T-cell (primary cell): ENCODE data around the gene RGS21. TPM values are rescaled to one million over a fixed set of nuclear protein-coding genes. Genes with fewer than 3 reads are reported as not detected.
"Not testable (repeated sequence)": the region's sequence is repeated elsewhere in the genome, so short reads cannot be mapped to it uniquely, and the experiment has no call there.

Experiments
- ATAC-seq, 4 experiments: fragments of 200-7000 bp in 3 of 4; fragments of 150-1000 bp in 1 of 4; cut with Tn5 transposase; replicated peaks in 1 of 4; 1 replicate in 3 of 4; 2 replicates in 1 of 4; pipeline ENCODE4 v1.10.0; 2021; ENCODE audit warnings: moderate library complexity in 3 of 4, mild to moderate bottlenecking in 2 of 4, moderate number of reproducible peaks in 1 of 4
- CTCF ChIA-PET, 2 donors: fragments of 300-600 bp; sonication (Branson Sonifier 250); formaldehyde crosslinking; loops; one replicate each; lab custom pipeline; 2022; ENCODE audit warnings: antibody characterized with exemption in 2 of 2; lab: Charles Lee
- POLR2A ChIA-PET, 2 donors: fragments of 300-600 bp; sonication (Branson Sonifier 250); formaldehyde crosslinking; loops; one replicate each; lab custom pipeline; 2022; ENCODE audit warnings: antibody characterized with exemption in 2 of 2; lab: Charles Lee
- DNase-seq, 35 experiments: peaks; one replicate each; pipeline versions ENCODE4 v3.0.0 to v3.0.0-alpha.2; 2013 to 2023
- H3K27ac ChIP-seq: one replicate; pipeline ENCODE4 v1.5.1; 2013; ENCODE audit warnings: low read length
- H3K27me3 ChIP-seq, 2 experiments: replicated peaks in 1 of 2; 1 replicate in 1 of 2; 2 replicates in 1 of 2; pipeline versions ENCODE4 v1.6.1 to v1.7.0; 2013; ENCODE audit warnings: low read length in 1 of 2, mixed read lengths in 1 of 2; ENCODE audit not compliant: control insufficient read depth in 2 of 2, insufficient read depth in 2 of 2; ENCODE audit errors: extremely low read depth in 1 of 2
- H3K36me3 ChIP-seq, 2 donors: 1 replicate in 1 of 2; 2 replicates in 1 of 2; pipeline versions ENCODE4 v1.6.1 to v1.7.0; 2013; ENCODE audit warnings: low read length in 1 of 2; ENCODE audit not compliant: control insufficient read depth in 2 of 2, insufficient read depth in 1 of 2; ENCODE audit errors: extremely low read depth in 1 of 2
- H3K4me1 ChIP-seq, 2 experiments: 1 replicate in 1 of 2; 2 replicates in 1 of 2; pipeline versions ENCODE4 v1.6.1 to v1.7.0; 2013; ENCODE audit warnings: low read length in 2 of 2, mixed read lengths in 1 of 2; ENCODE audit not compliant: insufficient read depth in 2 of 2, control insufficient read depth in 1 of 2; ENCODE audit errors: extremely low read depth in 1 of 2
- H3K4me3 ChIP-seq, 2 donors: 1 replicate in 1 of 2; 2 replicates in 1 of 2; pipeline versions ENCODE4 v1.5.1 to v1.7.0; 2013; ENCODE audit warnings: mild to moderate bottlenecking in 2 of 2, low read length in 1 of 2, moderate library complexity in 1 of 2; ENCODE audit not compliant: control insufficient read depth in 1 of 2; ENCODE audit errors: extremely low read depth in 1 of 2
- H3K9me3 ChIP-seq: 2 replicates; pipeline ENCODE4 v1.7.0; 2013
- H3K27ac Mint-ChIP-seq, 2 donors: one replicate each; pipeline ENCODE4 v1.8.0; 2020 to 2021; ENCODE audit warnings: mild to moderate bottlenecking in 2 of 2, mixed read lengths in 2 of 2
- H3K27me3 Mint-ChIP-seq, 2 donors: one replicate each; pipeline ENCODE4 v1.8.0; 2021 to 2022; ENCODE audit warnings: mixed read lengths in 2 of 2
- H3K36me3 Mint-ChIP-seq: one replicate; pipeline ENCODE4 v1.8.0; 2021; ENCODE audit warnings: mixed read lengths
- H3K4me1 Mint-ChIP-seq, 3 donors: one replicate each; pipeline ENCODE4 v1.8.0; 2020 to 2022; ENCODE audit warnings: mixed read lengths in 3 of 3, mild to moderate bottlenecking in 1 of 3
- H3K4me3 Mint-ChIP-seq, 3 donors: one replicate each; pipeline ENCODE4 v1.8.0; 2020 to 2022; ENCODE audit warnings: mild to moderate bottlenecking in 3 of 3, mixed read lengths in 3 of 3, moderate library complexity in 3 of 3
- H3K9me3 Mint-ChIP-seq, 3 donors: one replicate each; pipeline ENCODE4 v1.8.0; 2020 to 2022; ENCODE audit warnings: mixed read lengths in 3 of 3
- WGBS: methylation state at CpG from one replicate; pipeline ENCODE4 v1.1.5; 2013; ENCODE audit warnings: missing lambda C conversion rate; ENCODE audit not compliant: insufficient coverage; 5-methylcytosine and 5-hydroxymethylcytosine counted together
- total RNA-seq, 35 experiments: library from RNA in 6 of 35; stranded (reverse) in 6 of 35; fragments of 120-200 nt in 1 of 35; gene quantifications; one replicate each; pipeline versions ENCODE4 v1.2.1 to v1.2.4 and lab custom pipeline; 2013 to 2026

The RGS21 gene
- total RNA-seq, 5 donors from 2014 or later (not counting 1 experiment from before 2014, with no cell fraction given): not detected

DNA sequence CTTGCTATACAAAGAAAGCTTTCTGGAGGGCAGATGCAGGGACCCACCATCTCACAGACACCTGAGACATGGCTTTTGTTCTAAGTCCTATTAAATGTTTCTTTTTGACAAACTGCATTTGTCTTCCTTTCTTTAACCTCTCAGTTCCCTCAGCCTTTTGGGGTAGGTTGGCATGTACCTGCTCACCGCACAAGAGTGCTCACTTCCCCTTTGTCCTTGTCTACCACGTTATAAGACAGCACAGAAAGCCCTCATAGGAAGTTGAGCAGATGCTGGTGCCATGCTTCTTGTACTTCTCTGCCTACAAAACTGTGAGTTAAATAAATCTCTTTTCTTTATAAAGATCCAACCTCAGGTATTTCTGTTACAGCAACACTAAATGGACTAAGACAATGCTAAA lies 31.9 kb upstream of the RGS21 start:
- Mint-ChIP-seq H3K4me3 (no peak overlapping the region), H3K27ac (no peak overlapping the region), H3K9me3 (peaks cover 7 to 24% (median 24%) of the 10 kb centered on the region in 3 donors), H3K27me3 (no peaks in the 10 kb centered on the region), H3K4me1 (no peaks in the 10 kb centered on the region), H3K36me3 (no peaks in the 10 kb centered on the region)
- H3K4me1 ChIP-seq: no peaks in the 10 kb centered on the region
- H3K27me3 ChIP-seq: no peaks in the 10 kb centered on the region
- ChIA-PET CTCF (no interaction called here), POLR2A (no interaction called here)
- no peak overlapping the region for H3K27ac ChIP-seq
- DNase-seq (no peak), ATAC-seq (no peak)
- WGBS: no CpG with 5 or more reads among the region's 2 CpGs
- H3K9me3 ChIP-seq: no peaks in the 10 kb centered on the region
- no peaks in the 10 kb centered on the region for H3K36me3 ChIP-seq
- H3K4me3 ChIP-seq: no peak overlapping the region

DNA sequence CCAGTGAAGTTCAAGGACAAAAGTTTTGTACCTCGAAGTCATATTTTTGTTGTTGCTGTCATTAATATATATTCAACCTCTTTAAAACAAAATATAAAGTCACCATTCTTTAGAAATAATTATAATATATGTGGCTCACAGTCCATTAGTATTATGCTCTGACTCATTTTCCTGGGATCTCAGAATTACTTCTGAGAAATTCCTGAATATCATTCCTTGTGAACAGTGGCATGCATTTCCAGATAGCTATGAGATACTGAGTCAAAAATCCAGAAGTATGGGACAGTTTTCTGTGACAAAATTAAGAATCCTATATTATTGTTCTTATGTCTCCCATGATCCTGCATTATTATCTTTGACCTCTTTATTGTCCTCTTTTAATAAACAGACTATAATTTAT lies 13.8 kb upstream of the RGS21 start:
- Histone ChIP-seq H3K4me1 (no peaks in the 10 kb centered on the region), H3K9me3 (no peaks in the 10 kb centered on the region), H3K27me3 (no peaks in the 10 kb centered on the region), H3K27ac (no peak overlapping the region), H3K4me3 (no peak overlapping the region), H3K36me3 (no peaks in the 10 kb centered on the region)
- Mint-ChIP-seq H3K4me3 (no peak overlapping the region), H3K9me3 (peaks cover 4 to 9% (median 8%) of the 10 kb centered on the region in 3 donors), H3K36me3 (no peaks in the 10 kb centered on the region), H3K27me3 (no peaks in the 10 kb centered on the region), H3K27ac (no peak overlapping the region), H3K4me1 (no peaks in the 10 kb centered on the region)
- WGBS: no CpG with 5 or more reads among the region's 1 CpG
- ChIA-PET CTCF (no interaction called here), POLR2A (no interaction called here)
- ATAC-seq (no peak), DNase-seq (no peak)

DNA sequence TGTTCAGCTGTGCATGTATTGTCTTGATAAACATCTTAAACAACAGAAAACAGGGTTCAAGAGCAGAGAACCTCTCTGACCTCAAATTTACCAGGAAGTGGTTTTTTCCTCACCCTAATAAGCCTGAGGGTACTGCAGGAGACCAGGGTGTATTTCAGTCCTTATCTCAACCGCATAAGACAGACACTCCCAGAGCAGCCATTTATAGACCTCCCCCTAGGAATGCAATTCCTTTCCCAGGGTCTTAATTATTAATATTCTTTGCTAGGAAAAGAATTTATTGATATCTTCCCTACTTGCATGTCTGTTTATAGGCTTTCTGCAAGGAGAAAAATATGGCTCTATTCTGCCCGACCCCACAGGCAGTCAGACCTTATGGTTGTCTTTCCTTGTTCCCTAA lies 8.5 kb upstream of the RGS21 start:
- H3K4me3 ChIP-seq, H3K4me1 Mint-ChIP-seq, H3K36me3 ChIP-seq, H3K9me3 ChIP-seq, H3K27me3 Mint-ChIP-seq, ATAC-seq, H3K27me3 ChIP-seq, H3K4me3 Mint-ChIP-seq, CTCF ChIA-PET, H3K27ac ChIP-seq, H3K36me3 Mint-ChIP-seq, POLR2A ChIA-PET, H3K4me1 ChIP-seq, H3K27ac Mint-ChIP-seq, DNase-seq: not testable (repeated sequence)
- peaks cover 5 to 13% (median 9%) of the 10 kb centered on the region in 3 donors for H3K9me3 Mint-ChIP-seq
- 60% methylated on average over 1 of the region's 2 CpGs for WGBS

DNA sequence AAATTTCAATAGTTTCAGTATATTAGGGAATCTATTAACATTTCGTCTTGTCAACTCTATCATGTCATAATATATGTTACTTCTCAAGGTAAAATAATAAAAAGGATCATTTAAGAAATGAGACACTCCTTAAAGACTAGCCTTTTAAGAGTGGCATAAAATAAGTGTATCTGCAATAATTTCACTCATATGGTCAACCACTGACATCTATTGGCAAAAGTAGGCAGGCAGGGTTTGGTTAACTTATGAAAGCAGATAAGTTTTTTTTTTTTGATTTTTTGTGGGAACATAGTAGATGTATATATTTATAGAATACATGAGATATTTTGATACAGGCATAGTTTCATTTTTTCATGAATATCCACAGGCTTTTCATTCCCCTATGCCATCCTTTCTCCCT lies 5.5 kb upstream of the RGS21 start:
- no peak for DNase-seq
- WGBS: no CpG with 5 or more reads among the region's 1 CpG
- no peaks in the 10 kb centered on the region for H3K27me3 Mint-ChIP-seq
- H3K9me3 ChIP-seq: no peaks in the 10 kb centered on the region
- H3K4me1 ChIP-seq: no peaks in the 10 kb centered on the region
- H3K36me3 ChIP-seq: no peaks in the 10 kb centered on the region
- no peak overlapping the region for H3K27ac Mint-ChIP-seq
- H3K9me3 Mint-ChIP-seq: peaks cover 5 to 13% (median 9%) of the 10 kb centered on the region in 3 donors
- H3K27ac ChIP-seq: no peak overlapping the region
- POLR2A ChIA-PET: no interaction called here
- CTCF ChIA-PET: no interaction called here
- no peak for ATAC-seq
- no peak overlapping the region for H3K4me3 ChIP-seq
- no peaks in the 10 kb centered on the region for H3K4me1 Mint-ChIP-seq
- no peak overlapping the region for H3K4me3 Mint-ChIP-seq
- H3K27me3 ChIP-seq: no peaks in the 10 kb centered on the region
- no peaks in the 10 kb centered on the region for H3K36me3 Mint-ChIP-seq

DNA sequence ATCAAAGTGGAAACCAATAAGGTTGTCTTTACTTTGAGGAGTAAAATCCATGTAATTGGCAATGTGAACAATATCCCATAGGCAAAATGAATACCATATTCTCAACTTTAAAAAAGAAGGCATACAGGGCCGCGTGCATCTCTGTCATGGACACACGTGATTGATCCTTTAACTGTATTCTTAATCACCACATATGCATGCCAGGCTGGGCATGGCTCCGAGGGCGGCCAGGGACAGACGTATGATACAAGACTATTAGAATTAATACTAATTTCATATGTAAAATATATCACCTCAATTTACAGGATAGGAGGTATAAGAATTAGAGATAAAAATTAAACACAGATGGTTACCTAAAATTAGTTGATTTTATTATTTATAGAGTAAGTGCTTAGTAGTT lies 11.2 kb downstream of the RGS21 start:
- CTCF ChIA-PET: no interaction called here
- Histone ChIP-seq H3K4me1 (no peaks in the 10 kb centered on the region), H3K27ac (no peak overlapping the region), H3K36me3 (no peaks in the 10 kb centered on the region), H3K4me3 (no peak overlapping the region), H3K9me3 (no peaks in the 10 kb centered on the region), H3K27me3 (no peaks in the 10 kb centered on the region)
- ATAC-seq (no peak), DNase-seq (no peak)
- Mint-ChIP-seq H3K4me3 (no peak overlapping the region), H3K4me1 (no peaks in the 10 kb centered on the region), H3K27ac (no peak overlapping the region), H3K36me3 (no peaks in the 10 kb centered on the region), H3K9me3 (no peaks in the 10 kb centered on the region), H3K27me3 (no peaks in the 10 kb centered on the region)
- no CpG with 5 or more reads among the region's 6 CpGs for WGBS
- POLR2A ChIA-PET: no interaction called here

DNA sequence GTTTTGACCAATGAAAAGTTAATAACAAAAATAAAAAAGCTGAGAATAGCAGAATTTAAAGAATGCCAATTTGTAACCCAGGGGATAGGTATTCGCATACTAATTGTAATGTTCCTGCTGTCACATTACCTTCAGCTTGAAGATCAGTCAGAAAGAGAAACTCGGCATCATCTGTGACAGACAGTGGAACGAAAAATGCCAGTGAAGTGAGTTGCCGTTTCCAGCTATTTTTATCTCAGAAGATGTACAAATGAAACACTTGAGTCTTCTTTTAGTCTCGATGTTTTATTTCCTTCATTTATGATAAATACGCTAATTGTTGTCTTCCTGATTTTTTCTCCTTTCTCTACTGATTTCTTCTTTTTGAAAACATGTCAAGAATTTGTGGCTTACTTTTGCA lies 26.1 kb downstream of the RGS21 start:
- no peak overlapping the region for H3K27ac Mint-ChIP-seq
- Histone ChIP-seq H3K4me3 (no peak overlapping the region), H3K27me3 (no peaks in the 10 kb centered on the region), H3K27ac (no peak overlapping the region), H3K9me3 (no peaks in the 10 kb centered on the region), H3K36me3 (no peaks in the 10 kb centered on the region), H3K4me1 (no peaks in the 10 kb centered on the region)
- CTCF ChIA-PET: no interaction called here
- no peaks in the 10 kb centered on the region for H3K9me3 Mint-ChIP-seq
- no peaks in the 10 kb centered on the region for H3K27me3 Mint-ChIP-seq
- no peak overlapping the region for H3K4me3 Mint-ChIP-seq
- WGBS: 70% methylated on average over 1 of the region's 6 CpGs
- POLR2A ChIA-PET: no interaction called here
- DNase-seq: no peak
- H3K4me1 Mint-ChIP-seq: no peaks in the 10 kb centered on the region
- no peak for ATAC-seq
- no peaks in the 10 kb centered on the region for H3K36me3 Mint-ChIP-seq

DNA sequence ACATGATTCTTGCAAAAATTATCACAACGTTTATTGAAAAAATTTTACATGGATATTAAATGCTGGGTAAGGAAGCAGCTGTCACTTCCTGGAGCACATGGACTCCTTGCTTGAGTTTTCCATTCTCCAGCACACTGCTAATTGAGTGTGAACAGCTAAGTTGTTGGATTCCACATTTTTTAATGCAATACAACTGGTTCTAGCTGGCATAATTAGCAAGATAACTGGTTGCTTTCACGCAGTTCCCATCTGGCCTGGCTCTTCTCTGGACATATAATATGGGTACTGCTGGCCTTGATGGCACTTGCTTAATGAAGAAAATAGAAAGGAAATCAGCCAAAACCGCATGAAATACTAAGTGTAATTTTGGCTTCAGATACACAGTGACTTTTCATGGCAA lies 26.6 kb downstream of the RGS21 start:
- Mint-ChIP-seq H3K9me3 (no peaks in the 10 kb centered on the region), H3K36me3 (no peaks in the 10 kb centered on the region), H3K4me3 (no peak overlapping the region), H3K4me1 (no peaks in the 10 kb centered on the region), H3K27ac (no peak overlapping the region), H3K27me3 (no peaks in the 10 kb centered on the region)
- Histone ChIP-seq H3K4me1 (no peaks in the 10 kb centered on the region), H3K27ac (no peak overlapping the region), H3K9me3 (no peaks in the 10 kb centered on the region), H3K36me3 (no peaks in the 10 kb centered on the region), H3K27me3 (no peaks in the 10 kb centered on the region), H3K4me3 (no peak overlapping the region)
- WGBS: 80% methylated on average over 1 of the region's 3 CpGs
- POLR2A ChIA-PET: interaction anchor here in 1 of 2 donors (1.0 kb wide), 1 partner anchor 13 kb away, joined by 3 read pairs; no protein-coding TSS in a partner anchor
- DNase-seq (no peak), ATAC-seq (no peak)
- CTCF ChIA-PET: no interaction called here
